ENCODE data around the gene TMEM101.

GRCh38 chr17:43983515-43984411 lies 31.0 kb downstream of the TMEM101 start:
- TF ChIP-seq CTCF (IDR thresholded peaks at IDR 0.05; ENCODE audit: insufficient read depth, low read length, poor library complexity, severe bottlenecking) (no peak), EZH2phosphoT487 (conservative IDR thresholded peaks at IDR 0.05; ENCODE audit: low read length) (no peak)
